ENCODE data around the gene NCOR1. TPM values are rescaled to one million over a fixed set of nuclear protein-coding genes. Genes with fewer than 3 reads are reported as not detected.
"Not testable (repeated sequence)": the region's sequence is repeated elsewhere in the genome, so short reads cannot be mapped to it uniquely, and the experiment has no call there.

Gene NCOR1
- total and polyA plus RNA-seq, 2 of the 8 experiments (the other 6 are each of a cell fraction or from before 2014, with no cell fraction given) = 65.4 to 142 TPM

DNA sequence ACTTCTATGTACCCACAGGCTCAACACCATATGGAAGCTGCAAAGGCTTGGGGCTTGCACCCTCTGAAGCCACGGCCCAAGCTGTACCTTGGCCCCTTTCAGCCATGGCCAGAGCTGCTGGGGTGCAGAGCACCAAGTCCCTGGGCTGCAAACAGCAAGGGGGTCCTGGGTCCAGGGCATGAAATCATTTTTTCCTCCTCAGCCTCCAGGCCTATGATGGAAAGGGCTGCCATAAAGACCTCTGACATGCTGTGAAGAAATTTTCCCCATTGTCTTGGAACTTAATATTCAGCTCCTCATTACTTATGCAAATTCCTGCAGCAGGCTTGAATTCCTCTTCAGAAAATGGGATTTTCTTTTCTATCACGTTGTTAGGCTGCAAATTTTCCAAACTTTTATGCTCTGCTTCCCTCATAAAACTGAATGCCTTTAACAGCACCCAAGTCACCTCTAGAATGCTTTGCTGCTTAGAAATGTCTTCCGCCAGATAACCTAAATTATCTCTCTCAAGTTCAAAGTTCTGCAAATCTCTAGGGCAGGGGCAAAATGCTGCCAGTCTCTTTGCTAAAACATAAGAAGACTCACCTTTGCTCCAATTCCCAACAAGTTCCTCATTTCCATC, 100.1 kb downstream of the NCOR1 start:
- FAIRE-seq; H3K4me3 ChIP-seq (ENCODE audit: extremely low read depth in 1 of 4, insufficient read depth in 2 of 4, low read depth in 3 of 4, low read length in 4 of 4); H2BK5ac ChIP-seq (ENCODE audit: low read depth, low read length); H2AFZ ChIP-seq (ENCODE audit: low read length); H3K4me2 ChIP-seq (ENCODE audit: insufficient read depth in 1 of 2, low read depth in 2 of 2, low read length in 2 of 2); H3K9ac ChIP-seq (replicated peaks in 1 of 4; ENCODE audit: extremely low read depth in 1 of 4, low read depth in 3 of 4, low read length in 3 of 4); DNase-seq (ENCODE audit: low read depth in 1 of 2, low spot score in 2 of 2); H3K23ac ChIP-seq (ENCODE audit: insufficient read length); CTCF ChIA-PET (ENCODE audit: partially characterized antibody); H2BK15ac ChIP-seq (ENCODE audit: low read length); H3K27ac ChIP-seq (ENCODE audit: low read depth, low read length); H3K56ac ChIP-seq (replicated peaks; ENCODE audit: insufficient read length, low read depth, low read length); H2BK20ac ChIP-seq (ENCODE audit: low read length); H2BK120ac ChIP-seq (replicated peaks; ENCODE audit: low read depth, low read length); H2BK12ac ChIP-seq (ENCODE audit: low read depth, low read length); H3K4me1 ChIP-seq (replicated peaks in 1 of 4; ENCODE audit: control insufficient read depth in 3 of 4, insufficient read depth in 4 of 4, low read length in 3 of 4); H3K79me1 ChIP-seq (ENCODE audit: low read depth, low read length); H4K5ac ChIP-seq (ENCODE audit: insufficient read length, low read depth, low read length); H3K23me2 ChIP-seq (ENCODE audit: low read depth, low read length); H3K4ac ChIP-seq (replicated peaks; ENCODE audit: insufficient read length, low read depth, low read length); H4K8ac ChIP-seq (ENCODE audit: extremely low read depth, insufficient read depth, low read length); H3K18ac ChIP-seq (ENCODE audit: extremely low read depth, low read length); POLR2A ChIA-PET (ENCODE audit: partially characterized antibody); H3K14ac ChIP-seq (ENCODE audit: insufficient read length); H3K27me3 ChIP-seq (replicated peaks in 1 of 4; ENCODE audit: control insufficient read depth in 3 of 4, extremely low read depth in 1 of 4, insufficient read depth in 3 of 4, low read length in 3 of 4); H2AK5ac ChIP-seq (ENCODE audit: low read depth, low read length); H3K79me2 ChIP-seq (ENCODE audit: control insufficient read depth in 1 of 2, insufficient read depth in 2 of 2, low read length in 2 of 2); H4K20me1 ChIP-seq (replicated peaks in 1 of 2; ENCODE audit: control insufficient read depth in 1 of 2, insufficient read depth in 2 of 2, low read length in 2 of 2); H4K91ac ChIP-seq (replicated peaks; ENCODE audit: insufficient read length, low read length): not testable (repeated sequence)
- WGBS, 2 experiments (ENCODE audit: extremely low coverage in 1 of 2, insufficient coverage in 1 of 2, insufficient read length in 1 of 2, insufficient replicate concordance in 2 of 2, low coverage in 1 of 2, low lambda C conversion rate in 2 of 2, missing lambda C conversion rate in 1 of 2) = 95% methylated on average over 3 of the region's 3 CpGs; no CpG with 5 or more reads in 1 of the 2 experiments
- peaks cover 10 to 56% (median 33%) of the 10 kb centered on the region in 4 experiments; a peak in 6 of 8 replicates for H3K36me3 ChIP-seq (ENCODE audit: control insufficient read depth in 2 of 4, insufficient read depth in 4 of 4, low read length in 3 of 4)
- H3K9me3 ChIP-seq (ENCODE audit: insufficient read depth in 2 of 2, low read depth in 1 of 2, low read length in 1 of 2) = peaks cover 15 to 19% of the 10 kb centered on the region in 2 experiments
